ENCODE data around the gene PTPN18. TPM values are rescaled to one million over a fixed set of nuclear protein-coding genes. Genes with fewer than 3 reads are reported as not detected.

Gene PTPN18
- total RNA-seq, 2 donors from 2014 or later = 61.7 to 156 TPM

DNA sequence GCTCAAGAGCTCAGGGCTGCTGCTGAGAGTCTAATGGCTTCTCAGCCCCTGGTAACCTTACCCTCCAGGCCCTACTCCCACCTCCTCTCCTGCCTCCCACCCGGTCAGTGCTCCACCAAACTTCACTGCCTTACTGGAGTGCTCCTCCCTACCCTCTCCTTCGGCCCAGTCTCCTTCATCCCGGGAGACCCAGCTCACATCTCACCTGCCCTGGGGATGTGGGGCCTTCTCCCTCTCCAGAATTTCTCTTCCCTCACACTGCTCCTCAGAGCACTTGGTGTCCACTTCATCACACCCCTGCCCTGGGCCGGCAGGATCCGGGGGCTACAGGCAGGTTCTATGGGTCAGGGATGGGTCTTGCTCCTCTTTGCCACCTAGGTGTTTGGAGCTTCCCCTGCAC lies 21.6 kb downstream of the PTPN18 start:
- intact Hi-C loops (cut with DNase I) = no loop called here
- WGBS, 2 donors = 88 to 89% methylated on average over 5 of the region's 5 CpGs
- no peak for DNase-seq

DNA sequence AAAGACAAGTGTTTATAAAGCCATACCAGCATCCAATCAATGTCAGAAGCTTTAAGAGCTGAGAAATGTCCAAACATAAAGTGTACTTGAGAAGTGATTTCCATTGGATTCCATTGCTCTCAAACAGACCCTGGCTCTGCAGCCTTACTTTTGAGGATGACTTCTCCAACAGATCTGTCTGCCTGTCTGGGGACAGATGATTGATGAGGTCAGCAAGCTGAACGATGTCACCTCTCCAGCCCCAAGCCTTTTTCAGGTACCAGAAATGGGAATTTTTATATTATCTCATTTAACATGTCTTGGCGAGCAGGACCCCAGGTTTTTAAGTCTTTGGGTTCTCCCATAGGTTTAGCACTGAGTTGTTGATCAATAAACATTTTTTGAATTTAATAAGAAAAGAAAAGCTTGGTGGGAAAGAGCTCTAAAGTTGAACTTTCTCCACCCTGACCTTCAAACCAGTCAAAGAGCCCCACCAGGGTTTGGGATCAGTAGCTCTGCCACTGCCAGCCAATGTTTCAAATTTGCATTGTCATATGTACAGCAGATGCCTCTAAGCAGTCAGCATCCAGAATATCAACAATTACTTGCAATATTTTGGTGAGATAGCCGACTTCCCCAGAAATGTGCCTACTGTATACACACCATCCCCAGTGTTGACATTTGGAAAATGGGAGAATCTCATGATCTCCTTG lies 22.5 kb downstream of the PTPN18 start:
- no peak for ATAC-seq
- Histone ChIP-seq H3K36me3 (replicated peaks in 1 of 2; ENCODE audit: insufficient read depth in 1 of 2, low read depth in 2 of 2) (no peaks in the 10 kb centered on the region), H3K4me1 (peaks cover 13% of the 10 kb centered on the region), H3K27me3 (no peaks in the 10 kb centered on the region), H3K4me3 (no peak overlapping the region), H3K9me3 (no peaks in the 10 kb centered on the region), H3K27ac (no peak overlapping the region)
- 85 to 86% methylated on average over 3 of the region's 3 CpGs for WGBS, 2 donors
- DNase-seq = no peak
- TF ChIP-seq CTCF (IDR thresholded peaks at IDR 0.05) (no peak), POLR2A (IDR thresholded peaks at IDR 0.05) (no peak)
- intact Hi-C loops (cut with DNase I) = no loop called here

More for the DNA sequence above, 21.6 kb downstream of the PTPN18 start:
- H3K4me1 ChIP-seq = peaks cover 17% of the 10 kb centered on the region
- H3K27me3 ChIP-seq = no peaks in the 10 kb centered on the region
- ATAC-seq = no peak
- TF ChIP-seq CTCF (IDR thresholded peaks at IDR 0.05) (no peak), POLR2A (IDR thresholded peaks at IDR 0.05) (no peak)
- no peaks in the 10 kb centered on the region for H3K9me3 ChIP-seq
- H3K27ac ChIP-seq = no peak overlapping the region
- no peaks in the 10 kb centered on the region for H3K36me3 ChIP-seq (replicated peaks in 1 of 2; ENCODE audit: insufficient read depth in 1 of 2, low read depth in 2 of 2)
- no peak overlapping the region for H3K4me3 ChIP-seq

DNA sequence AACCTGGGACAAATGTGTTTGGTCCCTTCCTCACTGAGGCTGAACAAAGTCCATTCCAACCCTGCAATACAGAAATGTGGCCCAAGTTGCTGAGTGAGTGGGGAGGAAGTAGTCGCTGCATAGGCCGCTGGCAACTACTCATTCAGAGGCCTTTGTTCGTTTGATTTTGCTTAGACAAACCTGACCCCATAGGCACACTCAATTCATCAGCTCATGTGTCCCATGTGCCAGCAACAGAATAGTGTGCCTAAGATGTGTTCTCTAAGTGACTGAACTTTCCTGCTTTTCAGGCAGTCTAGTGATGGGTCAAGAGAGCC lies 23.0 kb downstream of the PTPN18 start:
- no peak for TF ChIP-seq POLR2A (IDR thresholded peaks at IDR 0.05)
- no peak for TF ChIP-seq CTCF (IDR thresholded peaks at IDR 0.05)
- WGBS, 2 donors = 89 to 97% methylated on average over 3 of the region's 3 CpGs
- peaks cover 8% of the 10 kb centered on the region for H3K4me1 ChIP-seq
- ATAC-seq (no peak), DNase-seq (no peak)
- no peak overlapping the region for H3K27ac ChIP-seq
- intact Hi-C loops (cut with DNase I) = no loop called here
- no peak overlapping the region for H3K4me3 ChIP-seq
- H3K9me3 ChIP-seq = no peaks in the 10 kb centered on the region
- no peaks in the 10 kb centered on the region for H3K36me3 ChIP-seq (replicated peaks in 1 of 2; ENCODE audit: insufficient read depth in 1 of 2, low read depth in 2 of 2)
- no peaks in the 10 kb centered on the region for H3K27me3 ChIP-seq

DNA sequence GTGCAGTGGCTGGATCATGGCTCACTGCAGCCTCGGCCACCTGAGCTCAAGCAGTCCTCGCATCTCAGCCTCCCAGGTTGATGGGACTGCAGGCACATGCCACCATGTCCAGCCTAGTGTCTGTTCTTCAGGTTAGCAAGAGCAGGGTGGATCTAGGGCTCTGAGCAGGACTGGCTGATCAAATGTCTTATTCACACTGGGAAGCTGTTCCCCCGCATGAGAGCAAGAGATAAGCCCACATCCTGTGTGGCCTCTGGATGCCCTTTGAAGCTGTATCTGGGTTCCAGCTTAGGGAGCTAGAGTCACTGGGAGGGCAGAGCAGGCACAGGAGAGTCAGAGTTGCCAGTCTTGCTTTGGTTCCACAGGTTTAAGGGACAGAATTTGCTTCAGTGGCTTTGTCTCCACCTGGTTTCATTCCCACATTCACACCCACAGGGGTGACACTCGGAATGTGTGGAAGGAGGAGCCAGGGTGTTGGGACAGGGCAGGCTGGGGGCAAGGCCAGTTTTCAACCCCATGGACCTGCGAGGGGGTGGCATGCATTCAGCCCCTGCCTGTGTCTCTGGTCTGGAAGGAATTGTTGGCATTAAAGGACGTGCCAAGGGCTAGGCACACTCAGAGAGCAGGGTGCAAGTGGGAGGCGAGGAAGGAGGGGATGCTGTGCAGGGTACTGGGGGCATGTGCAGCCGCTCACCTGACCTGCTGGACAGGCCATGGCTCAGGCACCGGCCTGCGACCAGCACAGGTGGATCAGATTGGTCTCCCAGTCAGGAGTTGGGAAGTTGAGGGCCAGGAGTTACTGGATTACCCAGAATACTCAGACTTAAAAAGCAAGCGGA lies 24.5 kb downstream of the PTPN18 start:
- no peaks in the 10 kb centered on the region for H3K9me3 ChIP-seq
- no peaks in the 10 kb centered on the region for H3K36me3 ChIP-seq (replicated peaks in 1 of 2; ENCODE audit: insufficient read depth in 1 of 2, low read depth in 2 of 2)
- no peak for TF ChIP-seq POLR2A (IDR thresholded peaks at IDR 0.05)
- no peak for TF ChIP-seq CTCF (IDR thresholded peaks at IDR 0.05)
- no peak overlapping the region for H3K4me3 ChIP-seq
- intact Hi-C loops (cut with DNase I) = no loop called here
- no peak overlapping the region for H3K27ac ChIP-seq
- peaks cover 3% of the 10 kb centered on the region for H3K4me1 ChIP-seq
- DNase-seq (no peak), ATAC-seq (no peak)
- whole genome bisulfite sequencing, 2 donors = 85 to 88% methylated on average over 10 to 11 of the region's 11 CpGs
- H3K27me3 ChIP-seq = no peaks in the 10 kb centered on the region
